Measurements from ENCODE around the gene FAM187B.
"Not testable (repeated sequence)": the region's sequence is repeated elsewhere in the genome, so short reads cannot be mapped to it uniquely, and the experiment has no call there.

The FAM187B gene

GRCh38 chr19:35231956-35232645 is 3.6 kb upstream of the FAM187B start:
- DNase-seq, result no peak

- no peak for DNase-seq
Measured at GRCh38 chr19:35229601-35230000, 1.1 kb upstream of the FAM187B start.

GRCh38 chr19:35226748-35227147 is 1.8 kb downstream of the FAM187B start:
- DNase-seq, result no peak

GRCh38 chr19:35225951-35226350 is 2.6 kb downstream of the FAM187B start:
- no peak for DNase-seq

- DNase-seq, result peak; percentile 44
Measured at GRCh38 chr19:35224681-35225571, 3.6 kb downstream of the FAM187B start.

- no peak for DNase-seq
Measured at GRCh38 chr19:35223862-35224505, 4.6 kb downstream of the FAM187B start.

GRCh38 chr19:35223084-35223790 is 5.3 kb downstream of the FAM187B start:
- DNase-seq, result no peak

GRCh38 chr19:35222373-35223015 is 6.0 kb downstream of the FAM187B start:
- no peak for DNase-seq

- not testable (repeated sequence) for DNase-seq
Measured at GRCh38 chr19:35220973-35221590, 7.5 kb downstream of the FAM187B start.

- DNase-seq, result no peak
Measured at GRCh38 chr19:35220315-35220921, 8.1 kb downstream of the FAM187B start.

- no peak for DNase-seq
Measured at GRCh38 chr19:35219008-35219407, 9.5 kb downstream of the FAM187B start.

- no peak for DNase-seq
Measured at GRCh38 chr19:35217649-35217990, 10.9 kb downstream of the FAM187B start.

GRCh38 chr19:35216833-35217648 is 11.5 kb downstream of the FAM187B start:
- peak; percentile 83 for DNase-seq

GRCh38 chr19:35216016-35216832 is 12.3 kb downstream of the FAM187B start:
- DNase-seq, result no peak

GRCh38 chr19:35214766-35215422 is 13.6 kb downstream of the FAM187B start:
- DNase-seq, result no peak

- peak; percentile 99 for DNase-seq
Measured at GRCh38 chr19:35213663-35214632, 14.6 kb downstream of the FAM187B start.

GRCh38 chr19:35212241-35212640 is 16.3 kb downstream of the FAM187B start:
- no peak for DNase-seq

Measured in DMS53 (cell line).